Neuron (in vitro differentiated cells): ENCODE data around the gene CS.
"Not testable (repeated sequence)": the region's sequence is repeated elsewhere in the genome, so short reads cannot be mapped to it uniquely, and the experiment has no call there.

ENCODE experiments used
- H2AFZ ChIP-seq: one replicate; pipeline ENCODE4 v1.6.1; 2013; ENCODE audit warnings: low read depth, mild to moderate bottlenecking, inconsistent platforms, low read length, moderate library complexity
- H3K27me3 ChIP-seq: one replicate; pipeline ENCODE4 v1.6.1; 2013; ENCODE audit warnings: low read length; ENCODE audit not compliant: insufficient read depth
- H3K36me3 ChIP-seq: one replicate; pipeline ENCODE4 v1.6.1; 2013; ENCODE audit warnings: low read length; ENCODE audit not compliant: insufficient read depth
- H3K4me1 ChIP-seq: one replicate; pipeline ENCODE4 v1.6.1; 2013; ENCODE audit warnings: low read length; ENCODE audit not compliant: insufficient read depth
- H3K4me3 ChIP-seq: 2 replicates; pipeline ENCODE4 v1.5.1; 2013; ENCODE audit warnings: mild to moderate bottlenecking, low read length, moderate library complexity
- H3K9me3 ChIP-seq: one replicate; pipeline ENCODE4 v1.6.1; 2013; ENCODE audit warnings: low read length

Gene CS

GRCh38 chr12:56333679-56334489, 33.8 kb upstream of the CS start, which contains the start of gene PAN2:
Gene PAN2 (minus strand): TSS chr12:56334000. CDS start chr12:56333094, 906 bp downstream.
- no peaks in the 10 kb centered on the region for H3K27me3 ChIP-seq
- H3K4me1 ChIP-seq = peaks cover 12% of the 10 kb centered on the region
- H3K4me3 ChIP-seq = peak within 1 kb of the TSS; percentile 59
- H3K36me3 ChIP-seq = no peaks in the 10 kb centered on the region
- H3K9me3 ChIP-seq = no peaks in the 10 kb centered on the region
- peak within 1 kb of the TSS; percentile 77 for H2AFZ ChIP-seq

GRCh38 chr12:56333197-56333678, 33.1 kb upstream of the CS start:
- peak overlapping the region; percentile 77 for H2AFZ ChIP-seq

GRCh38 chr12:56332512-56333196, 32.5 kb upstream of the CS start:
- Histone ChIP-seq H3K36me3 (peaks cover 5% of the 10 kb centered on the region), H2AFZ (no peak overlapping the region), H3K4me3 (peak overlapping the region; percentile 59), H3K4me1 (peaks cover 12% of the 10 kb centered on the region), H3K27me3 (no peaks in the 10 kb centered on the region), H3K9me3 (no peaks in the 10 kb centered on the region)

More at GRCh38 chr12:56333197-56333678, 33.1 kb upstream of the CS start:
- no peaks in the 10 kb centered on the region for H3K36me3 ChIP-seq
- H3K9me3 ChIP-seq = no peaks in the 10 kb centered on the region
- H3K4me1 ChIP-seq = peaks cover 12% of the 10 kb centered on the region
- H3K4me3 ChIP-seq = peak overlapping the region; percentile 59
- H3K27me3 ChIP-seq = no peaks in the 10 kb centered on the region

GRCh38 chr12:56330936-56331490, 30.9 kb upstream of the CS start:
- Histone ChIP-seq H3K9me3 (no peaks in the 10 kb centered on the region), H3K27me3 (no peaks in the 10 kb centered on the region), H2AFZ (no peak overlapping the region), H3K4me3 (no peak overlapping the region), H3K36me3 (peaks cover 11% of the 10 kb centered on the region), H3K4me1 (peaks cover 12% of the 10 kb centered on the region)

GRCh38 chr12:56326533-56326932, 26.4 kb upstream of the CS start:
- Histone ChIP-seq H2AFZ (no peak overlapping the region), H3K27me3 (no peaks in the 10 kb centered on the region), H3K9me3 (no peaks in the 10 kb centered on the region), H3K36me3 (peaks cover 43% of the 10 kb centered on the region), H3K4me3 (no peak overlapping the region), H3K4me1 (no peaks in the 10 kb centered on the region)

- Histone ChIP-seq H3K27me3 (no peaks in the 10 kb centered on the region), H2AFZ (no peak overlapping the region), H3K9me3 (no peaks in the 10 kb centered on the region), H3K4me3 (no peak overlapping the region), H3K4me1 (no peaks in the 10 kb centered on the region), H3K36me3 (peaks cover 43% of the 10 kb centered on the region)
Measured at GRCh38 chr12:56326126-56326525, 26.0 kb upstream of the CS start.

- no peaks in the 10 kb centered on the region for H3K27me3 ChIP-seq
- no peaks in the 10 kb centered on the region for H3K9me3 ChIP-seq
- no peak overlapping the region for H3K4me3 ChIP-seq
- no peaks in the 10 kb centered on the region for H3K4me1 ChIP-seq
- H2AFZ ChIP-seq = no peak overlapping the region
- H3K36me3 ChIP-seq = peaks cover 47% of the 10 kb centered on the region
Measured at GRCh38 chr12:56324206-56324605, 24.1 kb upstream of the CS start.

- not testable (repeated sequence) for H3K4me1 ChIP-seq, H3K4me3 ChIP-seq
Measured at GRCh38 chr12:56321610-56322009, 21.5 kb upstream of the CS start.

GRCh38 chr12:56321027-56321426, 20.9 kb upstream of the CS start:
- Histone ChIP-seq H3K9me3 (no peaks in the 10 kb centered on the region), H2AFZ (no peak overlapping the region), H3K27me3 (no peaks in the 10 kb centered on the region), H3K4me1 (peaks cover 2% of the 10 kb centered on the region), H3K36me3 (peaks cover 39% of the 10 kb centered on the region), H3K4me3 (no peak overlapping the region)

More at GRCh38 chr12:56321610-56322009, 21.5 kb upstream of the CS start:
- not testable (repeated sequence) for H3K9me3 ChIP-seq, H3K27me3 ChIP-seq, H2AFZ ChIP-seq
- peaks cover 43% of the 10 kb centered on the region for H3K36me3 ChIP-seq

- no peaks in the 10 kb centered on the region for H3K9me3 ChIP-seq
- no peaks in the 10 kb centered on the region for H3K27me3 ChIP-seq
- peaks cover 16% of the 10 kb centered on the region for H3K36me3 ChIP-seq
- H2AFZ ChIP-seq = no peak overlapping the region
- no peak overlapping the region for H3K4me3 ChIP-seq
- H3K4me1 ChIP-seq = peaks cover 12% of the 10 kb centered on the region
Measured at GRCh38 chr12:56317675-56318074, 17.5 kb upstream of the CS start.

- Histone ChIP-seq H2AFZ (peak within 1 kb of the TSS; percentile 12), H3K4me3 (peak within 1 kb of the TSS; percentile 93), H3K9me3 (no peaks in the 10 kb centered on the region), H3K4me1 (peaks cover 12% of the 10 kb centered on the region), H3K27me3 (no peaks in the 10 kb centered on the region), H3K36me3 (peaks cover 21% of the 10 kb centered on the region)
Measured at GRCh38 chr12:56315622-56316473, 15.7 kb upstream of the CS start, which contains the start of gene CNPY2. Gene CNPY2 (minus strand): TSS chr12:56315988. CDS start chr12:56315217, 771 bp downstream.

- Histone ChIP-seq H3K4me1 (peaks cover 12% of the 10 kb centered on the region), H2AFZ (peak overlapping the region; percentile 12), H3K9me3 (no peaks in the 10 kb centered on the region), H3K4me3 (peak overlapping the region; percentile 93), H3K27me3 (no peaks in the 10 kb centered on the region), H3K36me3 (peaks cover 28% of the 10 kb centered on the region)
Measured at GRCh38 chr12:56315249-56315621, 15.1 kb upstream of the CS start.
